GM10248 (cell line): ENCODE results near the gene KCTD15.

ENCODE experiments used
- CTCF ChIA-PET: fragments of 300-600 bp; sonication (Branson Sonifier 250); formaldehyde crosslinking; extraction: SDS; loops from one replicate; lab custom pipeline; 2021; ENCODE audit warnings: antibody characterized with exemption; lab: Yijun Ruan, JAX
- POLR2A ChIA-PET: fragments of 350-650 bp; sonication (Branson Sonifier 250); formaldehyde crosslinking; extraction: SDS; loops from one replicate; lab custom pipeline; 2020; ENCODE audit warnings: antibody characterized with exemption; lab: Yijun Ruan, JAX
- DNase-seq: peaks from one replicate; pipeline ENCODE4 v3.0.0; 2012; ENCODE audit errors: extremely low spot score
- TF ChIP-seq, protein P1 (sequence below): IDR thresholded peaks from 2 replicates; pipeline ENCODE4 v1.5.1; 2012; ENCODE audit warnings: mild to moderate bottlenecking, low read depth; ENCODE audit errors: extremely low read depth, missing control alignments, control extremely low read depth

KCTD15 gene

DNA sequence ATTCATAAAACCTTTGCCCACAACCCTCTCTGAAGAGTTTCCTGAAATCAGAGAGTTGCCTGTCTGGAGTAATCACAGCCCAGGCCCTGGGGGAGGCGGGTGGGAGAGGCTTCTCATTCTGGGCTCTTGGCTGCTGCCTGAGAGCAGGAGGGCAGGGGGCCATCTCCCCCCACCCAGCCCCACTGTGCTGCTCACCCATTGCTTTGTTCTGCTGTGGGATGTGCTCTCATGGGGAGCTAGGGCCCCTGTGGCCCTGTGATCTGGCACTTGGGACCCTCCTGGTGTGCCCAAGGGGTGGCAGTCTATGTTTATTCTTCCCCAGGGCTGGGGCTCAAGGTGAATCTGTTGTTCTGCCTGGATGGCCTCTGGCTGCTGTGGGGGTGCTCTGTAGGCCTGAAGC lies 6.1 kb downstream of the KCTD15 start:
- TF ChIP-seq, protein P1, sequence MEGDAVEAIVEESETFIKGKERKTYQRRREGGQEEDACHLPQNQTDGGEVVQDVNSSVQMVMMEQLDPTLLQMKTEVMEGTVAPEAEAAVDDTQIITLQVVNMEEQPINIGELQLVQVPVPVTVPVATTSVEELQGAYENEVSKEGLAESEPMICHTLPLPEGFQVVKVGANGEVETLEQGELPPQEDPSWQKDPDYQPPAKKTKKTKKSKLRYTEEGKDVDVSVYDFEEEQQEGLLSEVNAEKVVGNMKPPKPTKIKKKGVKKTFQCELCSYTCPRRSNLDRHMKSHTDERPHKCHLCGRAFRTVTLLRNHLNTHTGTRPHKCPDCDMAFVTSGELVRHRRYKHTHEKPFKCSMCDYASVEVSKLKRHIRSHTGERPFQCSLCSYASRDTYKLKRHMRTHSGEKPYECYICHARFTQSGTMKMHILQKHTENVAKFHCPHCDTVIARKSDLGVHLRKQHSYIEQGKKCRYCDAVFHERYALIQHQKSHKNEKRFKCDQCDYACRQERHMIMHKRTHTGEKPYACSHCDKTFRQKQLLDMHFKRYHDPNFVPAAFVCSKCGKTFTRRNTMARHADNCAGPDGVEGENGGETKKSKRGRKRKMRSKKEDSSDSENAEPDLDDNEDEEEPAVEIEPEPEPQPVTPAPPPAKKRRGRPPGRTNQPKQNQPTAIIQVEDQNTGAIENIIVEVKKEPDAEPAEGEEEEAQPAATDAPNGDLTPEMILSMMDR: no peak
- DNase-seq: no peak
- ChIA-PET CTCF (interaction anchor here (1.2 kb wide), 1 partner anchor 8 kb away, joined by 4 read pairs; no protein-coding TSS in a partner anchor), POLR2A (no interaction called here)

GRCh38 chr19:33803383-33803782 lies 6.7 kb downstream of the KCTD15 start:
- ChIA-PET POLR2A (no interaction called here), CTCF (interaction anchor here (1.2 kb wide), 1 partner anchor 9 kb away, joined by 4 read pairs; no protein-coding TSS in a partner anchor)
- TF ChIP-seq, protein P1: no peak
- DNase-seq: no peak

- ChIA-PET CTCF (interaction anchor here (1.0 to 1.2 kb wide), 4 partner anchors 9 to 26 kb away, joined by 3 to 4 read pairs (median 4); no protein-coding TSS in a partner anchor), POLR2A (no interaction called here)
- no peak for DNase-seq
- TF ChIP-seq, protein P1: no peak
Observed at GRCh38 chr19:33804021-33804799, 7.5 kb downstream of the KCTD15 start.

GRCh38 chr19:33805313-33805712 lies 8.6 kb downstream of the KCTD15 start:
- DNase-seq: no peak
- TF ChIP-seq, protein P1: no peak
- CTCF ChIA-PET: interaction anchor here (1.0 to 1.2 kb wide), 2 partner anchors 13 to 23 kb away, joined by 3 read pairs; no protein-coding TSS in a partner anchor
- POLR2A ChIA-PET: no interaction called here

- CTCF ChIA-PET: no interaction called here
- TF ChIP-seq, protein P1: no peak
- POLR2A ChIA-PET: no interaction called here
- DNase-seq: no peak
Observed at GRCh38 chr19:33805840-33806433, 9.3 kb downstream of the KCTD15 start.

- TF ChIP-seq, protein P1: no peak
- DNase-seq: no peak
- CTCF ChIA-PET: no interaction called here
- POLR2A ChIA-PET: no interaction called here
Observed at GRCh38 chr19:33806434-33806881, 9.8 kb downstream of the KCTD15 start.
